Jurkat, Clone E6-1 (cell line): ENCODE results near the gene GNPTG.
"Not testable (repeated sequence)": the region's sequence is repeated elsewhere in the genome, so short reads cannot be mapped to it uniquely, and the experiment has no call there.

ENCODE experiments used
- DNase-seq: peaks from one replicate; pipeline ENCODE4 v3.0.0-alpha.2; 2011; ENCODE audit warnings: low read depth, low spot score
- H3K4me3 ChIP-seq: 2 replicates; pipeline ENCODE4 v1.5.1; 2011; ENCODE audit warnings: mild to moderate bottlenecking, low read length, control low read depth, moderate library complexity

Gene GNPTG

DNA sequence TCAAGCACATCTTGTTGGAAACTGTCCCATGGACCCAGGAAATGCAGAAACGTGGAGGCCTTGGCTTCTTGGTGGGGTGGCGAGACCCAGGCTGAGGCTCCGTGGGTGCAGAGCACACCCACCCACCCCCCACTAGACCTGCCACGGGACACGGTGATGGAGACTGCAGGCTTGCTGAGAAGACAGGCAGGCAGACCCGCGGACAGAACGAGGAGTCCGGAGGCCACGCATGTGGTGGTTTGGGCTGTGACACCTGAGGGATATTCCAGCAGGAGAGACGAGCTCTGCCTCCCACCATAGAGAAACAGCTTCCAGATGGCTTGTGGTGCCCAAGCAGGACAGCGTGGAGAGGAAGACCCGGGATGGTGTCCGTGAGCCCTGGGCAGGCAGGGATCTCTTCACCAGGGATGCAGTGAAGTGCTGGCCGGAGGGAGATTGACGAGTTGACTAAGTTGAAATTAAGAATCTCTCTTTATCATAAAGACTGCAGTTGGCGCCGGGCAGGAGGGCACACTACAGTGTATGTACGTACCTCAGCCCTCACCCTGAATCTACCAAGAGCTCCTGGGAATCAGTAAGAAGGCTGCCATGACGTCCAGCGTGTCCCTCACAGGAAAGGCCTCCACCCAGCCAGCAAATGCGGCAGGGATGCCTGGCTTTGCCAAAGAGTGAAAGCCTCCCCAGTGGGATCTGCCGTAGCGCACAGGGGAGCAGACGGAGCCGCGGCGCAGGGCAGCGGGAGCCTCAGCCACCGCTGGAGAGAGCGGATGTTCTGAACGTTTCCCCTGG lies 34.1 kb upstream of the GNPTG start:
- no peak overlapping the region for H3K4me3 ChIP-seq
- DNase-seq: no peak

DNA sequence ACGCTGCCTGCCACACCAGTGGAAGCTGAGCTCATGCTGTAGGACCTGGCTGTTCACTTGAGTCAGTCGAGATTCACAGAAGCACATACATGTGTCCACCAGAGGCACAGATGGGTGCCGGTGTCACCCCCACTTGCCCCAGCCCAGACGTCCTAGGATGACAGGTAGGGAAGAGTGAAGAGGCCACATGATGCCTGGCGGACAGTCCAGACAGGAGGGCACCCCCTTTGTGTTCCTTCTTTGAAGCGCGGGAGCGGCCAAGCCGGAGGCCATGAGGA lies 33.5 kb upstream of the GNPTG start:
- DNase-seq: no peak
- no peak overlapping the region for H3K4me3 ChIP-seq

DNA sequence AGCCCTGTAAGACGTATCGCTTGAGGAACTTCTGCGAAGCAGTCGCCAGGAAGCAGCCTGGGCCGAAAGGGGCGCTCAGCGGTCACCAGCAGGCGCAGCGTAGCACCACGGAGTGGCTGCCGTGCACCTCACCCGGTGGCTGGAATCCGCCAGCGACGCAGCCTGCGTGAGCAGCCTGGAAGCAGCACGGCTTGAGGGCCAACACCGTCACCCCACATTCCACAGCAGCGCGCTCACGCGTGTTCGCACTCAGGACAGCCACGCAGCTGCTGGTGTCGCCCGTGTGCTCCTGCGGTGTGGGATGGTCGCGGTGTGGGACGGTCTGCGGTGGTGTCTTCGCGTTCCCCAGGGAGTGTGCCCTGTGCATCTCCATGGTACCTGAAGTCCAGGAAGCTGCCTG lies 32.7 kb upstream of the GNPTG start:
- DNase-seq: no peak
- no peak overlapping the region for H3K4me3 ChIP-seq

DNA sequence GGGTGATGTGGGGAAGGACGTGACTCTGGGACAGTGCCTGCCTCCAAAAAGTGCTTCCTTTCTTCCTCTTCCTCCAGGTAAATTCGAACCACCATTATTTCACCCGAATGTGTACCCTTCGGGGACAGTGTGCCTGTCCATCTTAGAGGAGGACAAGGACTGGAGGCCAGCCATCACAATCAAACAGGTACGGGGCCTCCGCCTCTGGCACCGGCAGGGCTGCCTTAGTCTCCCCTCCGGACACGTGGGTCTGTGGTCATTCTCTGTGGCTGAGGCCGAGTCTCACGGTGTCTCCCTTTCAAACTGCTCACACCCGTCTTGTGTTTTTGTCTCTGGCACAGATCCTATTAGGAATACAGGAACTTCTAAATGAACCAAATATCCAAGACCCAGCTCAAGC lies 31.6 kb upstream of the GNPTG start:
- no peak for DNase-seq
- H3K4me3 ChIP-seq: no peak overlapping the region

DNA sequence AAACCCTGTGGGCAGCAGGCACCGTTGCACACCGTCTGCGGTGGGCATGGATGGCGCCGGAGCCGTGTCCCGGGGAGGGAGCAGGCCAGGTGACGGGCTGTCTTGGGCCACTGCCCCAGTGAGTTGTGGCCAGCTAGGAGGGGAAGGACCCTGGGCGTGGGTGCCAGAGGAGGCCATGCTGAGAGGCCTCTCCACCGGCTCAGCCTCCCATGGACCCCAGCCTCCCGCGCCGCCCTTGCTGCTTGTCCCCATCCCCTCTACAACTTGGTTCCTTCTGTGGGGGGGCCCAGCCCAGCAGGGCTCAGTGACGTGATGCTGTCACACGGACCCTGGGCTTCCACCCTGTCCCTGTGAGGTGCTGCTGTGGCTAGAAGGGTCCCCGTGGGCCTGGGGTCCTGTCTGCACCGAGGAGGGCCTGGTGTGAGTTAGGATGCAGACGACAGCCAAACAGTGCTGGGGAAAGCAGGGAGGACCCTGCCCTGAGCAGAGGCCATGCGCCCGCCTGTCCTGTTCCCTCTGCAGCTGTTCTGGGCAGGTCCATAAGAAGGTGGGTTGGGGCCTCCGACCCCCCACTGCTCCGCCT lies 31.0 kb upstream of the GNPTG start:
- H3K4me3 ChIP-seq: no peak overlapping the region
- no peak for DNase-seq

DNA sequence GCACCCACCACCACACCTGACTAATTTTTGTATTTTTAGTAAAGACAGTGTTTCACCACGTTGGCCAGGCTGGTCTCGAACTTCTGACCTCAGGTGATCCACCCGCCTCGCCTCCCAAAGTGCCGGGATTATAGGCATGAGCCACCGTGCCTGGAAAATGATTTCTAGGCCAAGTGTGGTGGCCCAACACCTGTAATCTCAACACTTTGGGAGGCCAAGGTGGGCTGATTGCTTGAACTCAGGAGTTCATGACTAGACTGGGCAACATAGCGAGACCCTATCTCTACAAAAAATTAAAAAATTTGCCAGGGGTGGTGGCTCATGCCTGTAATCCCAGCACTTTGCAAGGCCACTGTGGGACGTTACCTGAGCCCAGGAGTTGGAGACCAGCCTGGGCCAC lies 29.3 kb upstream of the GNPTG start:
- DNase-seq: no peak
- no peak overlapping the region for H3K4me3 ChIP-seq

DNA sequence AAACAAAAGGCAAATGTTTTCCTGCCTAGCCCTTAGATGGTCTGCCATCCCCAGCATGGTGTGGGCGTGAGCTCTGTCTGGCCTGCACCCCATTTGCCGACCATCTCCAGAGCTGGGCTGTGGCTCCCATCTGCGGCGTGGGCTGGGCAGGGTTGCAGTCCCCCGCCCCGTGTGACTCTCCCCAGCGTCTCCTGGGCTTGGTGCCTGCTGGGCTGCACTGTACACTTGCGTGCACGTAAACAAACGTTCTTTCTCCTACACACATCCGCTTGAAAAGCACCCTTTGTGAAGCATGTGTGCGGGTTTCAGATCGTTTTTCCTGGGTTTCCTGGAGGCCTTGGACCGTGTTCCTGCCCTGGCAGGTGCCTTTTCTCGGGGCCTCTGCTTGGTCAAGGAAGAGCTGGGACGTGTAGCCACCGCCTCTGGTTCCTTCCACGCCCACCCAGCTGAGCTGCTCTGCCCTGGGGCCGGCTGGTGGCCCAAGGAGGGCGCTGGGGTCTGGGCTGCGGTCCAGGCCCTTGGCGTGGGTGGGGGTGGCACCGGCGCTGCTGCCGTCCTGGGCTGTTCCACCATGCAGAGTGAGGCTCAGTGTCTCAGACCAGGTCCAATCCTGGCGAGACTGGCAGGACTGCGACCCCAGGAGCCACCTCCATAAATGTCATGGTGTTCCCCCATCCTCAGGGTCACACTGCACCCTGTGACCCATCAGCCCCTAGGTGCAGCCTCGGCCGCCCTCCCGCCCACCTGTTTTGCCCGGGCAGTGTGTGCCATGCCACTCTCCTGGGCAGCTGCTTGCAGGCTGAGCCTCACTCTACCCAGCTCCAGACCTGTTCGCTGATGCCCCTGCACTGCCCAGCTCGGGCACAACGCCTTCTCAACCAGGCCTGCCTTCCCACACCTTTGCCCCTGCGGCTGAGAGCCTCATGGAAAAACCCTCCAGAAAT lies 28.2 kb upstream of the GNPTG start:
- no peak for DNase-seq
- no peak overlapping the region for H3K4me3 ChIP-seq

DNA sequence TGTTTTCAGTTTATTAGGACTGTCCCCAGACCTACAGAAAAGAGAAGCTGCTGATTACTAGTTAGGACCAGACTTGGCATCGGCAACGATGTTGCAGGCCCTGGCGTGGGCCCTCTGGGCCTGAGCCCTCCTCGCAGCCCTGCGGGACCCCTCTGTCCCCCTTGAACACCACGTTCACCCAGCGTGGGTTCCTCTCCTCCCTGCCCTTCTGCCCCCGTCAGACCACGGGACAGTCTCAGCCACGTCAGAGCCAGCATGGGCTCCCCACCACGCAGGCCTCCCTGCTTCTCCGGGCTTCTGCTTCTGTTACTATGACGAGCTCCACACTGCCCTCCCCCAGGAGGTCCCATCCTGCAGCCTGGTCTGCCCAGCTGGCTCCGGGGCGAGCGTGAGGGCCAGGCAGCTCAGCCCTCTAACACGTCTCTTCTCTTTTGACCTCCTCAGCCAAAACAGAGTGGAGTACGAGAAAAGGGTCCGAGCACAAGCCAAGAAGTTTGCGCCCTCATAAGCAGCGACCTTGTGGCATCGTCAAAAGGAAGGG lies 27.4 kb upstream of the GNPTG start:
- no peak for DNase-seq
- no peak overlapping the region for H3K4me3 ChIP-seq

DNA sequence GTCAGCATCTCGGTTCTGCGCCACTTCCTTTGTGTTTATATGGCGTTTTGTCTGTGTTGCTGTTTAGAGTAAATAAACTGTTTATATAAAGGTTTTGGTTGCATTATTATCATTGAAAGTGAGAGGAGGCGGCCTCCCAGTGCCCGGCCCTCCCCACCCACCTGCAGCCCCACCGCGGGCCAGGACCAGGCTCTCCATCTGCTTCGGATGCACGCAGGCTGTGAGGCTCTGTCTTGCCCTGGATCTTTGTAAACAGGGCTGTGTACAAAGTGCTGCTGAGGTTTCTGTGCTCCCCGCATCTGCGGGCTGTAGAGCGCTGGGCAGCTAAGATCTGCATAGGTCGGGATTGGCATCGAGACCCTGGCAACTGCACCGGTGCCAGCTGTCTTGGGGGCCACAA lies 26.5 kb upstream of the GNPTG start:
- H3K4me3 ChIP-seq: no peak overlapping the region
- no peak for DNase-seq

DNA sequence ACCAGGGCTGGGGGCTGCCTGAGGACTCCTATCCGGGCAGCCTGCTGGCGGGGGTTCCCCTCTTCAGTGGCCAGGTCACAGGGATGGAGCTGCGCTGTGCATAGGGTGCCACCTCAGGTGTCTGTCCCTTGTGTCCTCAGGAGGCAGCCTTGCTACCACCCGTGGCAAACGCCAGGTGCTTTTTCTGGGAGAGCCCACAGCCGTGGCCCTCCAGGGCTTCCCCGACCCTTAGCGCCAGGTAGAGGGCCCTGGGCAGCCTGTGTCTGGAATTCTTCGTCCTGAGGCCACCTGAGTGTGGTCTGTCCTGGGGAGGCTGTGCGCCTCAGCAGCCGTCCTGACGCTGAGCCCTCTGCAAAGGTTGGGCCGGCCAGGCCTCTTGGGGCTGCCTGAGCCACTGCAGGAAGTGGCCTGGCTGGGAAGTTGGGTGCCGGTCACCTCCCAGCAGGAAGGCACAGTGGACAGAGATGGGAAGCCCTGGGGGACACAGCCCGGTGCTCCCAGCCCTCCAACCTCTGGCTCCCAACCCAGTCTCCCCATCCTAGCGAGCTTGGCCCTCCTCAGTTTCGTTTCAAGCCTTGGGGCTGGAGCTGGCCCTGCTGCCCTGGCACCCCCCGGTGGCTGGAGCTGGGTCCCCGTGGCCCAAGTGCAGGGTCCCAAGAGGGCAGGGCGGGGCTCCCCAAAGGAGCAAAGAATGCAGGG lies 25.9 kb upstream of the GNPTG start:
- H3K4me3 ChIP-seq: no peak overlapping the region
- DNase-seq: no peak

DNA sequence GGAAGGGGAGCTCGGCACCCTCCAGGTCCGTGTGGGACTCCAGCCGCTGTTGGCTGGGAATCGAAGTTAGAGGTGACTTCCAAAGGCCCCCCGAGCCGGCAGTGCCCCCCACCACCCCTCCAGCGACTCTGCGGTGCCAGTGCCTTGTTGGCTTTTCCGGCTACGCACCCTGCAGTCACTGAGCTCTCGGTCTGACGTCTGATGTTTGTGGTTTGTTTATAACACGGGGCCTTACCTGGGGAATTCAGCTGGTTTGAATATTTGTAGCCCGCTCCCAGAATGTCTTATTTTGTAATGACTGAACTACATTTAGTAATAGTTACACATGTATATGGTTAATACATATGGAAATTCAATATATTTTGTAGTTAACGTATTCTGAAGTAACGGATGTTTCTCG lies 25.3 kb upstream of the GNPTG start:
- no peak for DNase-seq
- H3K4me3 ChIP-seq: no peak overlapping the region

DNA sequence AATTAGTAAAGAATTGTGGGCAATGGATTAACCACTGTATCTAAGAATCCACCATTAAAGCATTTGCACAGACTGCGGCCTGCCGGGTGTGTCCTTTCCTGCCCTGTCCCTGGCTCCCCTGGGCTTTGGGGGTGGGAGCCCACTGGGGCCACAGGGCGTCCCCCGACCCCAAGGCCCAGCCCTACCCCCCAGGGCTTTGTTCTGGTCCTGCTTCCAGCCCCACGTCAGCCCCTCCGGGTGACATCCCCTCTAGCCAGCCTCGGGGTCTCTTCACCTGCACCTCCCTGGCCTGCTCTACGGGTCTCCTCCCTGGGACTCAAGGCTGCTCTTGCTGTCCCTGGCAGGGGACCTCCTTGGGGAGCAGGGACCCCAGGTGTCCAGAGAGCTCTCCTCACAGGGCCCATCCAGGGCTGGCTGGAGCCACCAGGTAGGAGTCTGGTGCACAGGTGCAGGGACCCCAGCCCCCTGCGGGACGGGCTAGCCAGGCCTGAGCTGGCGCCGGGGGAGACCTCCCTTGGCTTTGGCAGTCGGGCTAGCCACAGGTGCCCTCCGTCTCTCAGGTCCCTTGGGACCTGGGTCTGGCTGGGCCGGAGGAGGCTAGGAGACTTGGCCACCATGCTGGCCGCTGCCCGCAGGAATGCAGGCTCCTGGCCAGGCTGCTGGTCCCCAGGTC lies 24.6 kb upstream of the GNPTG start:
- DNase-seq: no peak

DNA sequence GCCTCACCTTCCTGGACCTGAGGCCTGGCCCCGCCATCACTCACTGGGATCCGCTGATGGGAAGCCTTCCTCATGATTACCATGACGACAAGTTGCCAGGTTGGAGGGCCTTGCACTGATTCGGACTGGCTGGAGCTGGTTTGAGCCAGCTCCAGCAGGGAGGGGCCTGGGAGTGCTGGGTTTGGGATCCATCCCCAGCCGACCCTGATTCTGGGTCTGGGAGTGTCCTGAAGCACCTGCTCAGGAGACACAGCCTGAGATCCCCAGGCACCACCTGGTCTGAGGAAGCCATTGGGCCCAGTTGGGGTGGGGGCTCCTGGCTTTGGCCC lies 24.1 kb upstream of the GNPTG start:
- no peak for DNase-seq
- no peak overlapping the region for H3K4me3 ChIP-seq

More for the DNA sequence above, 24.6 kb upstream of the GNPTG start:
- H3K4me3 ChIP-seq: no peak overlapping the region

DNA sequence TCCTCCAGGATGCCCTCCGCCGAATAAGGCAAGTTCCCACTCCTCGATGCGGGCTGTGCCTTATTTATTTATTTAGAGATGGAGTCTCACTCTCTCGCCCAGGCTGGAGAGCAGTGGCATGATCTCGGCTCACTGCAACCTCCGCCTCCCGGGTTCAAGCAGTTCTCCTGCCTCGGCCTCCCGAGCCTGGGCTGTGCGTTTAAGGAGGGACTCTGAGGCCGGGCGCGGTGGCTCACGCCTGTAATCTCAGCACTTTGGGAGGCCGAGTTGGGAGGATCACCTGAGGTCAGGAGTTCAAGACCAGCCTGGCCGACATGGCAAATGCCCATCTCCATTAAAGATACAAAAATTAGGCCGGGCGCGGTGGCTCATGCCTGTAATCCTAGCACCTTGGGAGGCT lies 23.6 kb upstream of the GNPTG start:
- not testable (repeated sequence) for H3K4me3 ChIP-seq, DNase-seq

DNA sequence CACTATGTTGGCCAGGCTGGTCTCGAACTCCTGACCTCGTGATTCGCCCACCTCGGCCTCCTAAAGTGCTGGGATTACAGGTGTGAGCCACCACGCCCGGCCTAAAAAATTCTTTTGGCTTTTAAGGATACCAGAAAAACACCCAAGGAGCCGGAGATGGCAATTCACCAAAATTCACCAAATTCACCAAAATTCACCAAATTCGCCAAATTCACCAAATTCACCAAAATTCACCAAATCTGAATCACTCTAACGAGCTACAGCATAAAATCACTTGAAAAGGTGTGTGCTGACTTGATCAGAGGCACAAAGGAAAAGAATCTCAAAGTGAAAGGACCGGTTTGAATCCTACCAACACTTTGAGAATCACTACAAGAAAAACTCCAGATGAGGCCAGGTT lies 22.8 kb upstream of the GNPTG start:
- not testable (repeated sequence) for H3K4me3 ChIP-seq, DNase-seq

DNA sequence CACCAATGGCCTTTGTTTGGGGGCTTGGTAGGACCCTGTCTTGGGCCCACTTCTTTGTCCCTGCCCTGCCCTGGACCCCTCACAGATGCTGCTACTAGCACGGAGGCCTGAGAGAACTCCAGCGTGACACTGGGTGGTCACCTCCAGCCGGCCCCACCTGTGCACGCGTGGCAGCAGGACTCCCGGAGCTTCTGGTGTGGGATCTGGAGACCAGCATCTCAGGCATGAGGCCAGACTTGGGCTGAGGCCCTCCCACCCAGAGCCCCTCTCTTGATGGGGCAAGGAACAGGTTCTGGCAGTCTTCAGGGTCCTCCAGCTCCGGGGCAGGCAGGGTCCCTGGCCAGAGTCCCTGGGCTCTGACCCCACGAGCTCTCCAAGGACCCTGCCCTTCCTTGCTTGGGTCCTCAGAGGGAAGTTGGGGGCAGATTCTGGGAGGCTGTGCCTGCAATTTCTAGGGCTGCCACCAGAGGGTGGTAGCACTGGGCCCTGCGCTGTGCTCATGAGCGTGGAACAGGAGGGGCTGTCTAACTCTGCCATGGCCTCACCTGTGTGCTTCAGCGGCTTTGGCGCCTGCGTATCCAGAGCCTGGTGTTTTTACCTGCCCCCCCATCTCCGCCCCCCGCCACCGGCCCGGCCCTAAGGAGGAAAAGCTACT lies 21.3 kb upstream of the GNPTG start:
- no peak for DNase-seq

DNA sequence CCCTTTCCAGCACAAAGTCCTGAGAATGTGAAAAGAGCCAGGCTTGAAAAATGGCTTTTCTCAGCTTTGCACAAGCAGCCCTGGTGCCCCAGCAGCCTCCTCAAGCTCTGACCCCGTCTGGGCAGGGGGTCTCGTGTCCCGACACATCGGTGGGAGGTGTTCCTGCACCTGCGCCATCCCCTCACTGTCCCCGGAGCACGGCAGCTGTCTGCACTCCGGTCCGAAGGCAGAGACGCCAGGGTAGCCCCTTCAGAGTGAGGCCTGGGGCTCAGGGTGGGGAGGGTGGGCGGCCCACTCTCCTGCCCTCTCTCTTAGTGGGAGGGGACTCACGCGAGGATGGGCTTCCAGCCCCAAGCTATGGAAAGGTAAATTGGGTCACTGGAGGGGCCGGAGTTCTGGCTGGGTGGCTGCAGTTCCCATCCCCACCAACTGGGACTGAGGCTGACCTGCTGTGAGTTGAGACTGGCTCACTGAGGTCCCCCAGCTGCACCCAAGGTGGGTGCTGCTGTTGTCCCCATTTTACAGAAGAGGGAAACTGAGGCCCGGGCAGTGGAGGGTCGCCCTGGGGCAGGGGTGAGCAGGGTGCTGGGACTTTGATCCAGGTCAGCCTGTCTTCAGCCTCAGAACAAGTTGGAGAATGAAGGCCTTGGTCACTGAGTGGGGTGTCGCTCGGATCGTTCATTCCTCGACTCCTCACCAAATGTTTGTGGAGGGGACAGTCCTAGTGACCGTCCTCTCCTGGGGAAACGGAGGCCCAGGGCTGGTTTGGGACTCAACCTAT lies 20.6 kb upstream of the GNPTG start:
- no peak for DNase-seq
- H3K4me3 ChIP-seq: no peak overlapping the region

More for the DNA sequence above, 21.3 kb upstream of the GNPTG start:
- no peak overlapping the region for H3K4me3 ChIP-seq
